HG02981 (cell line): ENCODE results near the gene TMEM9B.

ENCODE experiments used
- ATAC-seq: cut with Tn5 transposase; IDR thresholded peaks from one replicate; pipeline ENCODE4 v1.9.1; 2021; ENCODE audit warnings: mild to moderate bottlenecking, moderate library complexity; ENCODE audit not compliant: unreplicated experiment

The TMEM9B gene

GRCh38 chr11:8932564-8933180, 31.6 kb downstream of the TMEM9B start, which contains the start of gene C11orf16:
Gene C11orf16, minus strand, starts transcription at chr11:8932947. Its CDS starts 639 bp downstream, at chr11:8932308.
- no peak for ATAC-seq

GRCh38 chr11:8930456-8931175, 33.6 kb downstream of the TMEM9B start:
- ATAC-seq = no peak

- ATAC-seq = no peak
These were observed 35.1 kb downstream of the TMEM9B start for GRCh38 chr11:8928981-8929615.

- no peak for ATAC-seq
These were observed 36.0 kb downstream of the TMEM9B start for GRCh38 chr11:8928205-8928604.

GRCh38 chr11:8927233-8927632, 37.0 kb downstream of the TMEM9B start:
- no peak for ATAC-seq

GRCh38 chr11:8926236-8926635, 38.0 kb downstream of the TMEM9B start:
- no peak for ATAC-seq

DNA sequence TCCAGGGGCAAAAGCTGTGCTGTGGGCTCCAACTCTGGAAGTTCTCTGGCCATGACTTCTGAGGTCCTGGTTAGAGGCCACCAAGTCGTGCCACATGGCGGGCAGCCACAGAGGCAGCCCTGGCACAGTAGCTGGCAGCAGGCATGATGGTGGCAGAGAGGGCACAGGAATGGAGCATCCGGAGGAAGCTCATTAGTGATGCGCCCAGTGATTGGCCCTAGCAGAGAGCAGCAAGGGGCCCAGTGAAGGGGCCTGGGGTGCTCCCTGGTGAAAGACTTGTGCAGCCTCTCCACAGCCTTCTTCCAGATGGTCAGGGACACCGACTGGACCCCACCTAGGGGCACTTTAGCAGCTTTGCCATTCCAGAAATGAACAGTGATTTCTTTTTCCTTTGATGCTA, 38.5 kb downstream of the TMEM9B start:
- no peak for ATAC-seq

DNA sequence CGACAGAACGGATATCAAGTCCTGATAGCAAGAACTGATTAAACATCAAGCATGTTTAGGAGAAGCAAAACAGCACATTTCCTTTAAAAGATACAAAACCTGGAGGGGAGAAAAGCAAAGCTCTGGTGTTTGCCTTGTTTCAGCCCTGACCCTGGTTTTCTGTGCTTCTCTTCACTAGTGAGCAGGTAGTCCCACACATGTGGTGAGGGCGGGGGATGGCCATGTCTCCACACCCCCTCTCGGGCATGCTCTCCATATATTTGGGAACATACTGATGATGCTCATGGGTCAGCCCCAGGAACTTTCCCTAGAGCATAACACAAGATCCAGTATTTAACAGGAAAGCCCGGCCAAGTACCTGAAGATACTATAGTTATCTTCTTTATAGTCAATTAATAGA, 41.6 kb downstream of the TMEM9B start:
- no peak for ATAC-seq

- no peak for ATAC-seq
These were observed 47.0 kb downstream of the TMEM9B start for GRCh38 chr11:8917157-8917825.

GRCh38 chr11:8914661-8915018, 49.6 kb downstream of the TMEM9B start:
- no peak for ATAC-seq

- ATAC-seq = no peak
These were observed 50.1 kb downstream of the TMEM9B start for GRCh38 chr11:8913961-8914660.

GRCh38 chr11:8911029-8911823, 53.0 kb downstream of the TMEM9B start, which contains the start of gene AKIP1:
Gene AKIP1, plus strand, starts transcription at chr11:8911189. Its CDS starts 261 bp downstream, at chr11:8911450.
- ATAC-seq = peak; percentile 69

DNA sequence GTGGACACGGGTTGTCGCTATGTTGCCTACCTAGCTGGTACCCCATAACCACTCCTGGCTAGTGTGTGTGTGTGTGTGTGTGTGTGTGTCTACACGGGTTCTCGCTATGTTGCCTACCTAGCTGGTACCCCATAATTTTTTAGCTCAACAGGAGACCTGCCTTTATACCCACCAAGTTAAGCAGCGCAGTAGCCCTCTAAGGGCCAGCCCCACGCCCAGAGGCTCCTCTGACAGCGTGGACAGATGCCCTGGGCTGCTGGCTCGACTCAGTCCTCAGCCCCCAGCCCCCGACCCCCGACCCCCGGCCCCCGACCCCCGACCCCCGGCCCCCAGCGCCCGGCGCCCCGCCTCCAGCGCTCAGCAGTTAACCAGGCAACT, 53.6 kb downstream of the TMEM9B start:
- peak; percentile 6 for ATAC-seq

DNA sequence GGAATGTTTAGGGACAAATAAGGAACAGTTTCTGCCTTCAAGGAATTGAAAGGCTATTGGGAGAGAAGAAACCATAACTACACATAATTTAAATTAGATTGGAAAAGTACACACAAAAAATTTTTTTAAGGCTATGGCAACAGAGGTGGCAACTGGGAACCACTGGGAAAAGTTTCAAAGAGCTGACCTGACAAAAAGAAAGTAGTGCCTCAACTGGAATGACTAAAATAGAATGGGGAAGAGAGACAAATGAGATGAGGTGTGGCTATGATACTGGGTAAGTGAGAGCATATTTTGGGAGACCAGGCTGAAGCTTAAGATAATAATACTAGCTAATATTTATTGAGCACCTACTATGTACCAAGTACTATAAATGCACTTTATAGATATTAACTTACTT, 56.1 kb downstream of the TMEM9B start:
- ATAC-seq = no peak

DNA sequence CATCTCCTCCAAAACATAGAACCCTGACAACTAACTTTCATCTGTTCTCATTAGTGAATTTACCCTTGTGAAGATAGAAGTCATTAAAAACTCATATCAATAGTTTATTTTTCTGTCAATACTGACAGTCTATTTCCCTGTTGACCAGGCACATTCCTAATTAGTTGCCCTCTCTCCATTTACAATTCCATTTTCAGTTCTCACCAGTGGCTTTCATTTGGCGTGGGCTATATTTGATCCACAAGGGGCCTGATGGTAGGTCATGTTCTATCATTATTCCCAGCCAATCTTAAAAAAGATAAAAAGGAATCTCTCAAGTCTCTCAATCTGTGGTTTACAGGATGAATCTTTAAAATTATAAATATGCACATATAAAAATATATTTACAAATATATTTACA, 57.1 kb downstream of the TMEM9B start:
- ATAC-seq = no peak

- ATAC-seq = no peak
These were observed 58.6 kb downstream of the TMEM9B start for GRCh38 chr11:8905528-8906165.

- no peak for ATAC-seq
These were observed 65.0 kb downstream of the TMEM9B start for GRCh38 chr11:8899119-8899753.
